NCI-H526 treated with DMSO at 0.1 percent for 48 hours (cell line): ENCODE data around the gene ACCSL.

Source experiments
- DNase-seq: peaks from one replicate; lab custom pipeline; 2025; lab: John Stamatoyannopoulos, UW

ACCSL gene

GRCh38 chr11:44058275-44058674, 10.5 kb downstream of the ACCSL start:
- DNase-seq: no peak

- DNase-seq: no peak
Measured at GRCh38 chr11:44065161-44065661, 17.4 kb downstream of the ACCSL start.

- DNase-seq: peak; percentile 79
Measured at GRCh38 chr11:44065841-44066731, 18.3 kb downstream of the ACCSL start, which contains the start of gene ACCS. ACCS (plus strand) TSS chr11:44066270; CDS start chr11:44067628, 1,358 bp downstream.

- no peak for DNase-seq
Measured at GRCh38 chr11:44066732-44067141, 19.0 kb downstream of the ACCSL start.

GRCh38 chr11:44067266-44067665, 19.5 kb downstream of the ACCSL start:
- DNase-seq: no peak

GRCh38 chr11:44068180-44068579, 20.4 kb downstream of the ACCSL start:
- no peak for DNase-seq

- DNase-seq: no peak
Measured at GRCh38 chr11:44071157-44071556, 23.4 kb downstream of the ACCSL start.

GRCh38 chr11:44072757-44073658, 25.2 kb downstream of the ACCSL start:
- no peak for DNase-seq

GRCh38 chr11:44078794-44079193, 31.0 kb downstream of the ACCSL start:
- DNase-seq: no peak

- DNase-seq: no peak
Measured at GRCh38 chr11:44079376-44079775, 31.6 kb downstream of the ACCSL start.

GRCh38 chr11:44080951-44081350, 33.2 kb downstream of the ACCSL start:
- DNase-seq: no peak

GRCh38 chr11:44082645-44083044, 34.9 kb downstream of the ACCSL start:
- no peak for DNase-seq

GRCh38 chr11:44083433-44083832, 35.7 kb downstream of the ACCSL start:
- DNase-seq: no peak

GRCh38 chr11:44083906-44084305, 36.1 kb downstream of the ACCSL start:
- DNase-seq: no peak

- DNase-seq: no peak
Measured at GRCh38 chr11:44085330-44085729, 37.5 kb downstream of the ACCSL start.

GRCh38 chr11:44088377-44088776, 40.6 kb downstream of the ACCSL start:
- no peak for DNase-seq

GRCh38 chr11:44088871-44089270, 41.1 kb downstream of the ACCSL start:
- DNase-seq: no peak

GRCh38 chr11:44090539-44090938, 42.8 kb downstream of the ACCSL start:
- no peak for DNase-seq

GRCh38 chr11:44094260-44094868, 46.6 kb downstream of the ACCSL start:
- peak; percentile 75 for DNase-seq

GRCh38 chr11:44095506-44096359, 48.0 kb downstream of the ACCSL start, which contains the start of gene EXT2:
EXT2 (plus strand) TSS chr11:44095678; CDS start chr11:44107713, 12,035 bp downstream.
- peak; percentile 75 for DNase-seq
